ENCODE results near the gene SIGLECL1.

SIGLECL1 gene

DNA sequence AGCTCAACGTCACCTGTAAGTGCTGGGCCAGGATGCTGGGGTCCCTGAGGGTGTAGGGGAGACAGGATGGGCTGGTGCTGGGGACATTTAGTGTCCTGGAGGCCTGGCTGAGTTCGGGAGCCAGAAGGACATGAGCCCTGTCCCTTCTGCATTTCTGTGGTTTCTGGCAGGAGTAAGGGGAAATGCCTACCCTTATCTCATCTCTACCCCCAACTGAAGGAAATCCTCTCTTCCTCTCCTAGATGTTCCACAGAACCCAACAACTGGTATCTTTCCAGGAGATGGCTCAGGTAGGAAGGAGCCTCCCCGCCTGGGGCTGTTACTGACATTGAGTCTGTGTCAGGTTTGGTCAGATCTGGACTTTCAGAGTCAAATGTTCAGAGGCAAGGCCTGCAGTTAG is 24.8 kb upstream of the SIGLECL1 start:
- Histone ChIP-seq H3K4me1 (ENCODE audit: insufficient read depth, low read length) (no peaks in the 10 kb centered on the region), H3K4me3 (ENCODE audit: low read length) (no peak overlapping the region), H3K27me3 (ENCODE audit: insufficient read depth, low read length) (peaks cover 16% of the 10 kb centered on the region), H2AFZ (ENCODE audit: low read depth, low read length) (no peak overlapping the region), H3K36me3 (ENCODE audit: insufficient read depth, low read length) (no peaks in the 10 kb centered on the region), H3K9me3 (ENCODE audit: low read length) (no peaks in the 10 kb centered on the region)

DNA sequence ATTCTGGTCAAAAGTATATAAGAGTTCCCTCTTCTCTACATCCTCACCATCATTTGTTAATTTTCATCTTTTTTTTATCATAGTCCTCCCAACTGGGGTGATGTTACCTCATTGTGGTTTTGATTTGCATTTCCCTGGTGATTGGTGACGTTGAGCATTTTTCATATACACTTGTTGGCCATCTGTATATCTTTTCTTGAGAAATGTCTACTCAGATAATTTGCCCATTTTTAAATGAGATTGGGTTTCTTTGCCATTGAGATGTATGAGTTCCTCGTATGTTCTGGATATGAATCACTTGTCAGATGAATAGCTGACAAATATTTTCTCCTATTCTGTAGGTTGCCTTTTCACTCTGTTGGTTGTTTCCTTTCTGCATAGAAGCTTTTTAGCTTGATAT is 23.6 kb upstream of the SIGLECL1 start:
- H3K9me3 ChIP-seq (ENCODE audit: low read length): no peaks in the 10 kb centered on the region
- no peak overlapping the region for H2AFZ ChIP-seq (ENCODE audit: low read depth, low read length)
- peaks cover 16% of the 10 kb centered on the region for H3K27me3 ChIP-seq (ENCODE audit: insufficient read depth, low read length)
- H3K4me3 ChIP-seq (ENCODE audit: low read length): no peak overlapping the region
- no peaks in the 10 kb centered on the region for H3K4me1 ChIP-seq (ENCODE audit: insufficient read depth, low read length)
- H3K36me3 ChIP-seq (ENCODE audit: insufficient read depth, low read length): no peaks in the 10 kb centered on the region

- no peaks in the 10 kb centered on the region for H3K4me1 ChIP-seq (ENCODE audit: insufficient read depth, low read length)
- peaks cover 16% of the 10 kb centered on the region for H3K27me3 ChIP-seq (ENCODE audit: insufficient read depth, low read length)
- H2AFZ ChIP-seq (ENCODE audit: low read depth, low read length): no peak overlapping the region
- no peak overlapping the region for H3K4me3 ChIP-seq (ENCODE audit: low read length)
- no peaks in the 10 kb centered on the region for H3K36me3 ChIP-seq (ENCODE audit: insufficient read depth, low read length)
- no peaks in the 10 kb centered on the region for H3K9me3 ChIP-seq (ENCODE audit: low read length)
Measured at GRCh38 chr19:51227966-51228365, 22.9 kb upstream of the SIGLECL1 start.

DNA sequence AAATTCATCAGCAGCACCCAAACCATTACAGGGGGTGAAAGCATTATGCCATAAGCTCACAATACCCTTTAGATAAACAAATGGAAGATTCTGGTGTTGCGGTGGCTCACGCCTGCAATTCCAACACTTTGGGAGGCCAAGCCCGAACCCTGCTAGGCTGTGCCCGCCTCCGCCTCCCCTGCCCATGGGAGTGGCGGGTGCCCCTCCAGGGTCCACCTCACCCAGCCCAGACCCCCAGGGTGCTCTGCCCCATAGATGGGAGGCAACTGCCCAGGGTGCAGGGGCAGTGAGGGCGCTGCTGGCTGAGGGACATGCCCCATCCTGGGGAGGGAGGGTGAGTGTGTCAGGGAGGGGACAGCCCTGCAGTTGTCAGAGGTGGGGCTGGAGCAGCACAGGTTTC is 10.0 kb upstream of the SIGLECL1 start:
- peaks cover 9% of the 10 kb centered on the region for H3K27me3 ChIP-seq (ENCODE audit: insufficient read depth, low read length)
- H3K9me3 ChIP-seq (ENCODE audit: low read length): no peaks in the 10 kb centered on the region
- H3K36me3 ChIP-seq (ENCODE audit: insufficient read depth, low read length): no peaks in the 10 kb centered on the region
- no peaks in the 10 kb centered on the region for H3K4me1 ChIP-seq (ENCODE audit: insufficient read depth, low read length)
- no peak overlapping the region for H2AFZ ChIP-seq (ENCODE audit: low read depth, low read length)
- no peak overlapping the region for H3K4me3 ChIP-seq (ENCODE audit: low read length)

GRCh38 chr19:51242881-51243630 is 7.8 kb upstream of the SIGLECL1 start:
- no peaks in the 10 kb centered on the region for H3K9me3 ChIP-seq (ENCODE audit: low read length)
- peaks cover 2% of the 10 kb centered on the region for H3K4me1 ChIP-seq (ENCODE audit: insufficient read depth, low read length)
- H3K4me3 ChIP-seq (ENCODE audit: low read length): no peak overlapping the region
- peaks cover 9% of the 10 kb centered on the region for H3K27me3 ChIP-seq (ENCODE audit: insufficient read depth, low read length)
- H2AFZ ChIP-seq (ENCODE audit: low read depth, low read length): no peak overlapping the region
- H3K36me3 ChIP-seq (ENCODE audit: insufficient read depth, low read length): no peaks in the 10 kb centered on the region

GRCh38 chr19:51246164-51246552 is 4.7 kb upstream of the SIGLECL1 start:
- Histone ChIP-seq H3K36me3 (ENCODE audit: insufficient read depth, low read length) (no peaks in the 10 kb centered on the region), H3K4me3 (ENCODE audit: low read length) (no peak overlapping the region), H2AFZ (ENCODE audit: low read depth, low read length) (no peak overlapping the region), H3K27me3 (ENCODE audit: insufficient read depth, low read length) (no peaks in the 10 kb centered on the region), H3K9me3 (ENCODE audit: low read length) (no peaks in the 10 kb centered on the region), H3K4me1 (ENCODE audit: insufficient read depth, low read length) (peaks cover 2% of the 10 kb centered on the region)

DNA sequence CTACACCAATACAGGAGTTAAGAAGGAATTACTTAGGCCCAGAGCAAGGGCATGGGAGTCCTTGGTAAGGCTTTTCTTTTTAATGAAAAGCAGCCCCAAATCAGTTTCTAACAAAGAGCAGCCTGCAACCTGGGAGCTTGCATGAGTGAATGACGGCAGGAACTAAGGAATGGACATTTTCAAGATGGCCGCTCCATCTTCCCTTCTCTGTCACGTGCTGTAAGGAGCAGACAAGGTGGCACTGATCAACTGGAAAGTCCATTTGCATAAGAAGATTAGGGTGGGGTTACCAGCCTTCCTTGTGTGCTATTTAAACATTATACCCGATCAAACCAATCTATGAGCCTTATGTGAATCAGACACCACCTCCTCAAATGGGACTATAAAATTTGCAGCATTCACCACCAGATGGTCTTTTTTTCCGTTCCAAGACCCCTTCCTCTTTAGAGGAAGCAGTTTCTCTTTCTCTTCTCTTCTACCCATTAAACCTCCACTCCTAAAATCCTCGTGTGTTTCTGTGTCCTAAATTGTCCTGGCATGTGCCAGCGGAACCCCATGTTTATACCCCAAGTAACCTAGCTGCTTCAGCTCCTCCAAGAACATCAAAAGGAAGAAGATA is 2.8 kb upstream of the SIGLECL1 start:
- H3K9me3 ChIP-seq (ENCODE audit: low read length): no peaks in the 10 kb centered on the region
- no peak overlapping the region for H3K4me3 ChIP-seq (ENCODE audit: low read length)
- H2AFZ ChIP-seq (ENCODE audit: low read depth, low read length): no peak overlapping the region
- no peaks in the 10 kb centered on the region for H3K27me3 ChIP-seq (ENCODE audit: insufficient read depth, low read length)
- no peaks in the 10 kb centered on the region for H3K36me3 ChIP-seq (ENCODE audit: insufficient read depth, low read length)
- peaks cover 2% of the 10 kb centered on the region for H3K4me1 ChIP-seq (ENCODE audit: insufficient read depth, low read length)

DNA sequence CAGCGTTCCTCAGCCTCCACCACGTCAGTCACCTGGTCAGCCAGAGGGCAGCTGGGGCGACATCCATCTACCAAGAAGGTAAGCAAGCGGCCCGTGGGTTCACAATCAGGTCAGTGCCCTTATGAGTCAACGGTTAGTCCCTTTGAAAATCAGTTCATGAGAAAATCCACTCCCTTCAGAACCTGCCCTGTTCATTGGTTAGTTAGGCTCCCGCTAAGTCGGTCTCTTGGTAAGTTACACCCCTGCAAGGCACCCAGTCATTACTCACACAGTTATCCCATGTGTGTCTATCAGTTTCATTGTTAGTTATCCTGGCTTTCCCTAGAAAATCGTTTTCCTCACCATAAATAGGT is 564 bp downstream of the SIGLECL1 start:
- Histone ChIP-seq H2AFZ (ENCODE audit: low read depth, low read length) (no peak overlapping the region), H3K9me3 (ENCODE audit: low read length) (no peaks in the 10 kb centered on the region), H3K36me3 (ENCODE audit: insufficient read depth, low read length) (no peaks in the 10 kb centered on the region), H3K27me3 (ENCODE audit: insufficient read depth, low read length) (no peaks in the 10 kb centered on the region), H3K4me1 (ENCODE audit: insufficient read depth, low read length) (no peaks in the 10 kb centered on the region), H3K4me3 (ENCODE audit: low read length) (no peak overlapping the region)

DNA sequence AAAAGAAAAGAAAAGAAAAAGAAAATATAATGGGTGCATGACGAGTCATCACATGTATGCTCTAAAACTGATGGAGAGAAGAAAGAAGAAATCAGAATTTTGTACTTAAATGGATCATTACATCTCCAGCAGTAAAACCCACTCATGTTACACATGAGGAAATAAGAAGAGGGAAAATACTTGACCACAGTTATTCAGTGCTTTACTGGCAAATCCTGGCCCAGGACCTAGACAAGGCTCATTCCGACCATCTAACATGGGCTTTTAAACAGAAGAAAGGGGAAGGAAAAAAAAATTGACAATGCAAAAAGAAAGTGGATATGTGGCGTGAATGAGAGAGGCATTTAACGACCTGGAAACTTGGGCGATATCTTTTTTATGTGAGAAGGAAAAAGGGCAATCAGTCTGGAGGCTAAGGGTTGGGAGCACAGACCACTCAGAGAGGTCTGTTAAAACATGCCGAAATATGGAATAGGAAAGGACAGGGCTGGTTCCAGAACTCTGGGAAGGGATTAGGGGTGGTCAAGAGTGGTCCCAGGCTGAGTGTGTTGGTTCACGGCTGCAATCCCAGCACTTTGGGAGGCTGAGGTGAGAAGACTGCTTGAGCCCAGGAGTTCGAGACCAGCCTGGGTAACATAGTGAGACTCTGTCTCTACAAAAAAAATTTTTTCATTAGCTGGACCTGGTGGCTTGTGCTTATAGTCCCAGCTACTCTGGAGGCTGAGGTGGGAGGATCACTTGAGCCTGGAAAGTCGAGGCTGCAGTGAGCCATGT is 1.6 kb downstream of the SIGLECL1 start:
- Histone ChIP-seq H3K4me3 (ENCODE audit: low read length) (no peak overlapping the region), H3K27me3 (ENCODE audit: insufficient read depth, low read length) (no peaks in the 10 kb centered on the region), H3K9me3 (ENCODE audit: low read length) (no peaks in the 10 kb centered on the region), H3K36me3 (ENCODE audit: insufficient read depth, low read length) (no peaks in the 10 kb centered on the region), H3K4me1 (ENCODE audit: insufficient read depth, low read length) (no peaks in the 10 kb centered on the region), H2AFZ (ENCODE audit: low read depth, low read length) (no peak overlapping the region)

GRCh38 chr19:51253088-51253806 is 2.4 kb downstream of the SIGLECL1 start:
- no peaks in the 10 kb centered on the region for H3K36me3 ChIP-seq (ENCODE audit: insufficient read depth, low read length)
- no peaks in the 10 kb centered on the region for H3K4me1 ChIP-seq (ENCODE audit: insufficient read depth, low read length)
- H3K4me3 ChIP-seq (ENCODE audit: low read length): no peak overlapping the region
- no peak overlapping the region for H2AFZ ChIP-seq (ENCODE audit: low read depth, low read length)
- no peaks in the 10 kb centered on the region for H3K9me3 ChIP-seq (ENCODE audit: low read length)
- no peaks in the 10 kb centered on the region for H3K27me3 ChIP-seq (ENCODE audit: insufficient read depth, low read length)

- no peaks in the 10 kb centered on the region for H3K9me3 ChIP-seq (ENCODE audit: low read length)
- no peak overlapping the region for H3K4me3 ChIP-seq (ENCODE audit: low read length)
- H3K27me3 ChIP-seq (ENCODE audit: insufficient read depth, low read length): no peaks in the 10 kb centered on the region
- H2AFZ ChIP-seq (ENCODE audit: low read depth, low read length): no peak overlapping the region
- no peaks in the 10 kb centered on the region for H3K4me1 ChIP-seq (ENCODE audit: insufficient read depth, low read length)
- no peaks in the 10 kb centered on the region for H3K36me3 ChIP-seq (ENCODE audit: insufficient read depth, low read length)
Measured at GRCh38 chr19:51256155-51256625, 5.3 kb downstream of the SIGLECL1 start.

DNA sequence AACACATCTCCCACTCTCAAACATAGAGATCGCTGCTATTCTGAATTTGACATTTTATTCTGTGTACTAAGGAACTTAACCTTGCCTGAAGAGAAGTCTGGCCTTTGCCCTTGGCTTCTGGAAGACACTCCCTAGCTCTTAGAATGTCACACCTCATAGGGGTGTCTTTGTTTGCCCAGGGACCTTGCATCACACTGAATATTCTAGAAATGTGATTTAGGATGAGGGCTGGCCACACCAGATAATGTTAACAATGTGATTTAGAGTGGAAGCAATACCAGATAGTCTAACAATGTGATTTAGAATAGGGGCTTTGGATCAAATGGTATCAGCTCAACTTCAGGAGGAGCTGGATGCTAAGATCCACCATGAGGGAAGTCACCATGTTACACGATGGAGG is 6.6 kb downstream of the SIGLECL1 start:
- Histone ChIP-seq H3K27me3 (ENCODE audit: insufficient read depth, low read length) (no peaks in the 10 kb centered on the region), H2AFZ (ENCODE audit: low read depth, low read length) (no peak overlapping the region), H3K9me3 (ENCODE audit: low read length) (no peaks in the 10 kb centered on the region), H3K4me3 (ENCODE audit: low read length) (no peak overlapping the region), H3K36me3 (ENCODE audit: insufficient read depth, low read length) (no peaks in the 10 kb centered on the region), H3K4me1 (ENCODE audit: insufficient read depth, low read length) (no peaks in the 10 kb centered on the region)

Data from neuron (in vitro differentiated cells).